DMS79 (cell line): Measurements from ENCODE around the gene DTYMK.
A peak's percentile ranks its signal among the peaks of the same experiment; 100 is the strongest.
"Not testable (repeated sequence)": the region's sequence is repeated elsewhere in the genome, so short reads cannot be mapped to it uniquely, and the experiment has no call there.

Source experiments
- DNase-seq: peaks from one replicate; lab custom pipeline; 2025; lab: John Stamatoyannopoulos, UW

Gene DTYMK

DNA sequence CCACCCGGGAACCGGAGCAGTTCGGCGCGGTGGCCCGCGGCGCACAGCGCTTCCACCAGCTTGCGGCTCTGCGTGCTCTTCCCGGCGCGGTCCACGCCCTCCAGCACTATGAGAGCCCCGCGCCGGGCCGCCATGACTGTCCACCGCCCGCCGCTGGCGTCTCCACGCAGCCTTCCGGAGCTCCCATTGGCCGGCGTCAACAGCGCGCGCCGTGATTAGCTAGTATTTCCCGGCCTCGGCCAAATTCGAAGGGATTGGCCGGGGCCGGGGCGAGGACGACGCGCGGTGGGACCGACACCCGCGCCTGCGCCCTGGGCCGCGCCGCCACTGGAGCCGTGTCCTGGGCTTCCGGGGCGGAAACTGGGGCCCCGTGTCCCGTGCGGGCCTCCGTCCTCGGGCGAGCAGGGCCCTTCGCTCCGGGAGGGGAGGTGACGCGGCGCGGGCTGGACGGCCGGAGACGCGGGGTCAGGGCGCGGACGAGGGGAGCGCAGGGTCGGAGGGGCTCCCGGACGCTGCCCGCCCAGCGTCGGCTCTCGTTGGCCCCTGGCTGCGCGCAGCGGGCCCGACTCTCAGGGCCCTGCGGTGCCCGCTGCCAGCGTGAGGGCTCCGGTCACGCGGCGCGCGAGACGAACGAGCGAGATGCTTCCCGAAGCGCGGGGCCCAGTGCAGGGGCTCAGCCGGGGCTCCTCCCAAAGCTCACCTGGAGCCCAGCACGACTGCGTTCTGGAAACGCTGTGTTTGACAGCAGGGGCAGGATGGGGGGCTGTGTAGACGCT is at the start of gene DTYMK:
Gene DTYMK (minus strand): TSS at position 166 of the 776 bp plus-strand sequence. CDS start 32 bp downstream, at position 134.
- peak; percentile 85 for DNase-seq

DNA sequence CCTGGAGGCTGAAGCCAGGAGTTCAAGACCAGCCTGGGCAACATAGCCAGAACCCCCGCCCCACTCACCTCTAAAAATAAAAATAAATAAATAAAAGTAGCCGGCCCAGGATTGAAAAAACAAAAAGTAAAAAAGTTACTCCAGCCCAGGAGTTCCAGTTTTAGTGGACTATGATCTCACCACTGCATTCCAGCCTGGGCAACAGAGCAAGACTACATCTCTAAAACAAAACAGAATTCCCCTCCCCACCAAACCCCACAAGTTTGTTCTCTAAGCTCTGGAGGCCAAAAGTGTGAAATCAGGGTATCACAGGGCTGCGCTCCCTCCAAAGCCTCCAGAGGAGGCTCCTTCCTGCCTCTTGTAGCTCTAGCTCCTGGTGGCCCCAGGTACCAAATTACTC is 49.5 kb upstream of the DTYMK start:
- DNase-seq = no peak

- DNase-seq = peak; percentile 30
Measured at GRCh38 chr2:241734467-241735208, 48.0 kb upstream of the DTYMK start, which contains the start of gene D2HGDH. TSS of gene D2HGDH (plus strand) at chr2:241734630. CDS start at chr2:241735225, 595 bp downstream.

- DNase-seq = no peak
Measured at GRCh38 chr2:241734208-241734466, 47.5 kb upstream of the DTYMK start.

- no peak for DNase-seq
Measured at GRCh38 chr2:241733391-241734207, 47.0 kb upstream of the DTYMK start.

DNA sequence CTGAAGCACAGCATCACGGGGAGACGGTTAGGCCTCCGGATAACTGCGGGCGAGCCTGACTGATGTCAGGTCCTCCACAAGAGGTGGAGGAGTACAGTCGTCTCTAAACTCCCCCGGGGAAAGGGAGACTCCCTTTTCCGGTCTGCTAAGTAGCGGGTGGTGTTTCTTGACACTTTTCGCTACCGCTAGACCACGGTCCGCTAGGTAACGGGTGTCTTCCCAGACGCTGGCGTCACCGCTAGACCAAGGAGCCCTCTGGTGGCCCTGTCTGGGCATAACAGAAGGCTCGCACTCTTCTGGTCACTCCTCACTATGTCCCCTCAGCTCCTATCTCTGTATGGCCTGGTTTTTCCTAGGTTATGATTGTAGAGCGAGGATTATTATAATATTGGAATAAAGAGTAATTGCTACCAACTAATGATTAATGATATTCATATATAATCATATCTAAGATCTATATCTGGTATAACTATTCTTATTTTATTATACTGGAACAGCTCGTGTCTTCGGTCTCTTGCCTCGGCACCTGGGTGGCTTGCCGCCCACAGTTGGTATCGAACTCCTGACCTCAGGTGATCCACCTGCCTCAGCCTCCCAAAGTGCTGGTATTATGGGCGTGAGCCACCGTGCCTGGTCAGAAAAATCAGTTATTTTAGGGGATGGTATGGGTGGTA is 46.0 kb upstream of the DTYMK start:
- not testable (repeated sequence) for DNase-seq

GRCh38 chr2:241730671-241731293 is 44.2 kb upstream of the DTYMK start:
- DNase-seq = no peak

GRCh38 chr2:241729868-241730267 is 43.3 kb upstream of the DTYMK start:
- no peak for DNase-seq

DNA sequence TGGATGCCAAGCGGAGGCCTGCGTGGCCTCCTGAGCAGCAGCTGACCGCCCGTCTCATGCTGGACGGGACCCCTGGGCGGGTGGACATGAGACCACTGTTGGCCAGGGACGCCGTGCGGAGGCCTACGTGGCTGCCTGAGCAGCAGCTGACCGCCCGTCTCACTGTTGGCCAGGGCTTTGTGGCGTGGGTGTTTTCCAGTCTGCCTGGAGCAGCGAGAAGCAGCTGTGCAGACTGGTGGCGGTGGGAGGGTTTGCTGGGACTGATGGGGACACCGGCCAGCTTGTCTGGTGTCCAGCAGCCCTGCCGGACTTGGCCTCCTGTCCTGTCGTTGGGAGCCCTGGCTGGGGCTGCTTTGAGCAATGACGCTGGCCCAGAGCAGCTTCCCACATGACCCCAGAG is 42.0 kb upstream of the DTYMK start:
- DNase-seq = no peak

DNA sequence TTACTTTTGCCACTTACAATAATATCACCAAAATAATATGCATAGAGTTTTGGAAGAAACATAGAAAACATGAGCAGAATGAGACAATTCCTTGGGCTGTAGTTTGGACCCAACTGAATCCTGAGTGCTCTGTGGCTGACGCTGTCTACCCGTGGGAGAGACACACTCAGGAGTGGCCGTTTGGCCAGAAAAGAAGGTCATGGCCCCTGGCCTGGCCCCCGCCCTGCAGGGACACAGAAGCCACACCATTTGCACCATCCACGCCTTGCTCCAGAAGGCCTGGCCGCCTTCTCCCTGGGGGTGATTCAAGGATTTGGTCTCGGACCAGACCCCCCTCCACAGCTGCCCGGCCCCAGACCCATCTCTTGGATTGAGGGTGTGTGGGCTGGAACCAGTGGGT is 41.4 kb upstream of the DTYMK start:
- DNase-seq = no peak

DNA sequence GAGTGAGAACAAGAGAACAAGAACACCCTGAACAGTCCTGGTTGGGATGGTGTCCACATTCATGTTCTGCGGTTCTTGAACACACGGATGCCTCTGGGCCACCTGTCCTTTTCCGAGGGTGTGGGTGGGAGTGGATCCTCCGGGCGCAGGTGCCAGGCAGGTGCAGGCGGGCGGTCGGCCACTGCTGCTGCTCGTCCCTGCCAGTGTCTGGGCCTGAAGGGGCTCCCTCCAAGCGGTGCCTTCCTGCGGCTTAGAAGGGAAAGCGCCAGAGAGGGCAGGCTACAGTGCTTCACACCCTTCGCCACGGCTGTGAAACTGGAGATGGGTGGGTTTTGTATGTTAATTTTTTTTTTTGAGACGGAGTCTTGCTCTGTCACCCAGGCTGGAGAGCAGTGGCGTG is 39.8 kb upstream of the DTYMK start:
- no peak for DNase-seq

GRCh38 chr2:241724975-241725870 is 38.6 kb upstream of the DTYMK start:
- DNase-seq = no peak

DNA sequence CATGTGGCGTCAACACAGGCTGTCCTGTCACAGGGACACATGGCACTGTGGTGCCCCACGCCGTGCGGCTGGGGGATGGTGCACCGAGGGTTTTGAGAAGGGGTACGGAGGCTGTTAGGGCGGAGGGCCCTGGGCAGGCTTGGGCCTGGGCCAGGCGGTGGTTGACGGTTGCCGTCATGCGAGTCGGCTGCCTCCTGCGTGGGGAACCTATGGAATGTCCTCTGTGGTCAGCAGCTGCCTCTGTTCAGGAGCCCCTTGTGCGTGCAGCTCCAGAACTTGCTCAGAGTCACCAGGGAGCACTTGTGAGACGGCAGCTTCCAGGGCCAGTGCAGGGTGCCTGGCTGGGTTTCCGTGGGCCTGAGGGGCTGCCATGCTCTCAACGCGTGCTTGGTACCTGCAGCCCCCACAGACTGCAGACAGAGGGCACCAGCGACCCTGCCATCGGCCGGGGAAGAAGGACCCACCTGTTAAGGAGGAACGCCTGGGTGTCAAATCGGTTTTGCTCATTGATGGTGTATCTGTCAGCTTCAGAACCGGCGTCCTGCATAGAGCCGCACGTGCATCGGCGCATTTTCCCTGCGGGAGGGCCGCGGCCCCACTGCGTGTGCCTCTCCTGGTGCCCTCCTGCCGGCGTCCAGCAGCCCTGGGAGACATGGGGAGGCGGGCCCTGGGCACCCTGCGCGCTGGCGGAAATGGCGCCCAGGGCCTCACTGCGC is 37.8 kb upstream of the DTYMK start:
- DNase-seq = no peak

DNA sequence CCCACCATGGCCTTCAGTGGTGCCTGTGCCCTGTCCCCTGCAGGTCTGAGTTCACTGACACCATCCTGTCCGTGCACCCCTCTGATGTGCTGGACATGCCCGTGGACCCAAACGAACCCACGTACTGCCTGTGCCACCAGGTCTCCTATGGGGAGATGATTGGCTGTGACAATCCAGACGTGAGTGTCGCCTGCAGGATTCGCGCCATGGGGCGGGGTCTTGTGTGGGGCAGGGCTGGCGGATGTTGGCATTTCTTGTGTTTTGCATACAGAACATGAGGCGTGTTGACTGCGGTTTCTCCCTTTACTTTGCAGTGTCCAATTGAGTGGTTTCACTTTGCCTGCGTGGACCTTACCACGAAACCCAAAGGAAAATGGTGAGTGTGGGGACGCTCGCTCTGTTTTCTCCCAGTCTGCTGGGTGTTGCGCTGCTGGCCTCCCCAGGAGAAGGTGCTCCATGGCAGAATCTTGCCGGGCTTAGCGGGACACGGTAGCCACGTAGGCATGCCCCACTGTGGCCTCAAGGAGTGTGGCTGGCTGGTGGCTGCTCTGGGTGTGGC is 36.4 kb upstream of the DTYMK start:
- no peak for DNase-seq

DNA sequence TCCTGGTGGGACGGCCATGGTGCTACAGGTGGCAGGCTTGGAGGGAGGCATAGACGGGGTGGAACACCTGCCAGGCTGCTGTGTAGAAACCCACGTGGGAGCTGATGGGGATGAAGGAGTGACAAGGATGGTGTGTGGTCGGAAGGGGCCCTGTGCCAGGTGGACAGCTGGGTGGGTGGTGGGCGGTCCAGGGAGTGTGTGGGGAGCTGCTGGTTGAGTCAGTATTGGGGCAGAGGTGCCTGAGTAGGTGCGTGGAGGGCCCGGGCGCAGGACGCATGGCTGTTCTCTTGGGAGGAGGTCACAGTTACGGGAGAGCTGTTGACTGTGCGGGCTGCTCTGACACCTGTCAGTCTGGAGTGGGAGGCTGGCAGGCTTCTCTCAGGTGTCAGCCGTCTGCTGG is 35.2 kb upstream of the DTYMK start:
- no peak for DNase-seq

DNA sequence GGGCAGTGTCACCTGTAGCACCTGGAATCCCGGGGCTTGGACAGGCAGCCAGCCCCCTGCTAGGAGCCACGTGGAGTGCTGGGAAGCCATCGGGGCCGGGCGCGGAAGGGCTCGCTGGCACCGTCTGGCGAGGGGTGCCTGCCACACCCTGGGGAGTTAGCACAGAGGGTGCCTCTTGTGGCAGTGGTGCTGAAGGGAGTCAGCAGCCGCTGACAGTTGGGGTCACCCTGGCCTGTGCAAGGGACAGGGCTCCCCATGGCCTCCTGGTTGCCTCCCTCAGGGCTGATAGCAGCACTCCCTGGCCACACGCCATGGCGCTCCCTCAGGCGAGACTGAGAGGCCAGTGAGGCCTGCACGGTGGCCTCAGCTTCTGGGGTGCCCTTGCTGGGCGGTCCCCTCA is 33.9 kb upstream of the DTYMK start:
- DNase-seq = no peak

DNA sequence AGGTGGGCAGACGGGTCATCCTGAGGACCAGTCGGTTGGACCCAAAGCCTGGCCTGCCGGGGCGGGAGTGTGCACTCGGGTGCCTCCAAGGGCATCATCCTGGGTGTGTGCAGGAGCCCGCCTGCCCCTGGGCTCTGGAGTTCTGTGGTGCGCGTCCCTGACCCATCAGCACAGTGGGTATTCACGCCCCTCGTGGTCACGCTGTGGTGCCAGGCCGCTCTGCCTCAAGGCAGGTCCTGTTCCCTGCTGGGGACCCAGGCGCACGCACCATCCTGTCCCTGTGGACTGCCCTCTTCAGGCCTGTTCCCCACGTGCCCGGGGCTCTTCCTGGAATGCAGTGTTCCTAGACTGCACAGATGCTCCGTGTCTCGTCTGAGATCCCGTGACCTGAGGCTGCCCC is 33.5 kb upstream of the DTYMK start:
- DNase-seq = no peak

GRCh38 chr2:241719093-241719492 is 32.5 kb upstream of the DTYMK start:
- DNase-seq = no peak

- no peak for DNase-seq
Measured at GRCh38 chr2:241708879-241709278, 22.3 kb upstream of the DTYMK start.

DNA sequence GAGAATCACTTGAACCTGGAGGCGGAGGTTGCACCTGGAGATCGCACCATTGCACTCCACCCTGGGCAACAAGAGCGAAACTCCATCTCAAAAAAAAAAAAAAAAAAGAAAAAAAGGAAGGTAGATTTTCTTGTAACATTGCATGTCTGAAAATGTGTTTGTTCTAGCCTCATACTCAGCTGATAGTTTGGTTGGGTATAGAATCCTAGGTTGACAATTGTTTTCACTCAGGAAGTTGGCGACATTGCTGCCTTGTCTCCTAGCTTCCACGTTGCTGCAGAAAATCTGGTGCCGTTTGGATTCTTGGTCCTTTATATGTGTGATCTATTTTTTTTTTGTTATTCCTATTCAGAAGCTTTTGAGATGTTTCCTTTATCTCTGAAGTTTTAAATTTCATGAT is 19.9 kb upstream of the DTYMK start:
- no peak for DNase-seq
